NCI-H1417 (cell line): Measurements from ENCODE around the gene IDH2.
A peak's percentile ranks its signal among the peaks of the same experiment; 100 is the strongest.
"Not testable (repeated sequence)": the region's sequence is repeated elsewhere in the genome, so short reads cannot be mapped to it uniquely, and the experiment has no call there.

Experiments
- DNase-seq, 3 experiments: peaks; one replicate each; lab custom pipeline; 2025; lab: John Stamatoyannopoulos, UW

The IDH2 gene

DNA sequence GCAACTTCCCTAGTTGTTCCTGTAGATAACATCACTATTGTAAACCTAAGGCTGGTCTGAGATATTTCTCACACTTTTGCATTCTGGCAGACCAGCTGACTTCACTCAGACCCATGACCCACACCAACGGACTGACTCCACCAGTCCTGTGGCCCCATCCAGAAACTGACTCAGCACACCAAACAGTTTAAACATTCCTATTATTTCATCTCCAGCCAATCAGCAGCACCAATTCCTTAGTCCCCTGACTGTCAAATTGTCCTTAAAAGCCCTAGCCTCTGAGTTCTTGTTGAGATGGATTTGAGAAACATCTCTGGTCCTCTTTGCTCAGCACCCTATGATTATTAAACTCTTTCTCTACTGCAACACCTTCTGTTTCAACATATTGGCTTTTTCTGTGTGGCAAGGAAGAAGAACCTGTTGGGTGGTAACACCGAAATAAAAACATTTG, 12.2 kb upstream of the IDH2 start:
- DNase-seq, result no peak

DNA sequence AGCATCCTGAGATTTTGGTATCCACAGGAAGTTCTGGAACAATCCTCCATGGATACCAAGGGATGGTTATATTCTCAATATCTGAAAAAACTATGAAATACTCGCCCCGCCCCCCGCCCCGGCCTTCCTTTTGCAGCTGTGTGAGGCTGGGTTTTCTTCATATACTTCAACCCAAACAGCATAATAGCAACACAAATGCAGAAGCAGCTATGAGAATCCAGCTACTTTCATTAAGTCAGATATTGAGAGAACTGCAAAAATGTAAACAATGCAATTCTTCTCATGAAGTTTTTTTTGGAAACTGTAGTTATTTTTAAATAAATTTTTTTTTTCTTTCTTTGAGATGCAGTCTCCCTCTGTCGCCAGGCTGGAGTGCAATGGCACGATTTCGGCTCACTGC, 10.9 kb upstream of the IDH2 start:
- DNase-seq, result no peak

DNA sequence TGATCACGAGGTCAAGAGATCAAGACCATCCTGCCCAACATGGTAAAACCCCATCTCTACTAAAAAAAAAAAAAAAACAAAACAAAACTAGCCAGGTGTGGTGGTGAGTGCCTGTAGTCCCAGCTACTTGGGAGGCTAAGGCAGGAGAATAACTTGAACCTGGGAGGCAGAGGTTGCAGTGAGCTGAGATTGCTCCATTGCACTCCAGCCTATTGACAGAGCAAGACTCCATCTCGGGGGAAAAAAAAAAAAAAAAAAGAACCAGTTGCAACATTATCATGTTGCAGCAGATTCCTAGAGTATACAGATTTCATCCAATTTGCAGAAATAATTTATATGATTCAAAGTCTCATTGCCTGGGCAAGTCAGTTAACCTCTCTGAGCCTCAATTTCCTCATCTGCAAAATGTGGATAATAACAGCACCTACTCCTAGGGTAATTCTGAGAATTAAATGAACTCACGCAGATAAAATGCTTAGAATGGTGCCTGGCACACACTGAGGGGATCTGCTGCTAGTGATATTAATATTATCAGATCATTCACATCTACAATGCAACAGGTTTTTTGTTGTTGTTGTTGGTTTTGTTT, 7.0 kb upstream of the IDH2 start:
- not testable (repeated sequence) for DNase-seq

DNA sequence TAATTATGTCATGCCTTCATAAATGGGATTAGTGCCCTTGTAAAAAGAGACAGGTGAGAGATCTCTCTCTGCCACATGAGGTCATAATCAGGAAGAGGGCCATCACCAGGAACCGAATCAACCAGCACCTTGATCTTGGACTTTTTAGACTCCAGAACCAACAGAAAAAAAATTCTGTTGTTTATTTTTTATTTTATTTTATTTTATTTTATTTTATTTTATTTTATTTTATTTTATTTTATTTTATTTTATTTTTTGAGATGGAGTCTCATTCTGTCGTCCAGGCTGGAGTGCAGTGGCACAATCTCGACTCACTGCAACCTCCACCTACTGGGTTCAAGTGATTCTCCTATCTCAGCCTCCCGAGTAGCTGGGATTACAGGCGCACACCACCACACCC, 5.8 kb upstream of the IDH2 start:
- DNase-seq, result not testable (repeated sequence)

GRCh38 chr15:90106522-90107117, 4.4 kb upstream of the IDH2 start:
- DNase-seq, result peak in 2 of 3 experiments; percentile 27 to 56

- no peak for DNase-seq
Measured at GRCh38 chr15:90105521-90105920, 3.3 kb upstream of the IDH2 start.

GRCh38 chr15:90104551-90104950, 2.3 kb upstream of the IDH2 start:
- DNase-seq, result no peak

GRCh38 chr15:90103701-90104329, 1.5 kb upstream of the IDH2 start:
- no peak for DNase-seq

DNA sequence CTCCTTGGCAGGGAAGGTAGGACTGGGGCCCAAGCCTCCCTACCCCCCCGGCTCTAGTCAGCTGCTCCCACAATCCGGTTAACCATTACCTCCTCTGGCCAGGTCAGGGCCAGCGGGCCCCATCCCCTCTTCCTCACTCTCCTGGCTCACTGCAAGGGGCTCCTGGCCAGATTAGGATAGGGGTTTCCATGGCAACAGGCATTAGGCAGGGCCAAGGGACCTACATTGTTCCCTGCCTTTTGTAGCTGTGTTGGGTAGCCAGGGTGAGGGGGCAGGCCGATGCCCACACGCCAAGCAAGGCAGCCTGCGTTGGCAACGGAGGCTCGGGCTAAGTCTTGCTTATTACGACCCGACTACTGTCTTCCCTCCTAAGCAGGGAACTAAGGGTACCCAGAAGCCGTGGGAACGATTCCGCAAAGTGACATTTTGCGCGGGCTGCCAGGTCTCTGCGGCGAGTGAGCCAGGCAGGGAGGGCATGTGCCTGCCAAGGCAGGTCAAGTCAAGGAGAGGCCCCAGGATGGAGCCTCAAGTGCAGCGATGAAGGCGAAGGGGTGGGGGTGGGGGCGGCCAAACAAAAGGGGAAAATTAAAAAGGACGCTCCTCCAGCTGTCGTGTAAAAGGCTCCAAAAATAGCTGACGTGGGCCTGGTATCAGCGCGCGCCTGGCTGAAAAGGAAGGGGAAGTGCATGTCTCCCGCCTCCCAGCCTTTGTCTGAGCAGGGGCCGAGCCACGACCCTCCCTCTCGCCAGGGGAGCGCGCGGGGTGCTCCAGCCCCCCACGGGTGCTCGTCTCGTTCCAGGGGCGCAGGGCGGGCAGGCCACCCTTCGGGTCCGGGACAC, 919 bp downstream of the IDH2 start:
- DNase-seq, result peak; percentile 56 to 92 (median 85)

DNA sequence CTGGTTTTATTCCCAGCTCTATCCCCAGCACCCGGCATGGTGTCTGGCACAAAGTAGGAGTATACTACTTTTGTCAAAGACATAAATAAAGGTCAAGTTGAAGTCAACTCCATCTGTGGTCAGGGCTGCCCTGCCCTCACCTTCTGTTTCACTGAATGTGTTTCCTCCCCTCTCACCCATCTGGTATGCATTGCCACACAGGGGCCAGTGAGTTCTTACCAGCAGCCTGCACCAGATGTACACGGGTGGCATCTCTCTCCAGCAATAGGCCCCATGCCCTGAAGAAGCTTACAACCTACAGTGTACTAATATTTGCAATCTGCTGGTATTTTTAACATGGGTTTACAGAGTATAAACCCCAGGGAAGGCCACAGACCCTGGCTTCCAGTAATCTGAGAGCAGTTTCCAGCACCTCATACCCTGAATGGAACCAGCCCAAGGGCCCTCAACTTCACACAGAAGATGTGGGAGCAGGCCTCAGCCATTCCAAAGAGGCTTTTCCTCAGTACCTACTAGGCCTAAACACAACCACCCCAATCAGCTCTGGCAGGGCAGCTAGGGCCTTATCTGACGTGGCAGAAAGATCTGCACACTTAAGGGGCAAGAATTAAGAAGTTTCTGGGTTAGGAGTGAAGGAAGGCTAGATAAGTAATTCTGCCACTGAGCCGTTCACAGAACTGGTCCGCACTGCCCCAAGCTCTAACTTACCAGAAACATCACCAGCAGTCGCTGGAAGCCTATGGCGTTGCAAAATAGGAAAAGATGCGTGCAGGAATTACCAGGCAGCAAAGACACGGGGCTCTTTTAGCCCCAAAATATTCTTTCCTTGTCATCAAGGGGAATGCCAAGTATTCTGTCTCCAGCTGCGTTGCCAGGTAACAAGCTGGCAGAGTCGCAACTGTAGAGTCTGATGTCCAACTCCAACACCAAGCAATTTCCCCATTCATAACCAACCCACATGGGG, 2.1 kb downstream of the IDH2 start:
- DNase-seq, result peak in 1 of 3 experiments; percentile 37

GRCh38 chr15:90099072-90099867, 3.0 kb downstream of the IDH2 start:
- no peak for DNase-seq

- DNase-seq, result no peak
Measured at GRCh38 chr15:90097475-90097874, 4.8 kb downstream of the IDH2 start.

GRCh38 chr15:90095521-90095959, 6.7 kb downstream of the IDH2 start:
- DNase-seq, result peak in 2 of 3 experiments; percentile 85 to 97

- no peak for DNase-seq
Measured at GRCh38 chr15:90091156-90091931, 10.9 kb downstream of the IDH2 start.

GRCh38 chr15:90090226-90090848, 11.9 kb downstream of the IDH2 start:
- no peak for DNase-seq

DNA sequence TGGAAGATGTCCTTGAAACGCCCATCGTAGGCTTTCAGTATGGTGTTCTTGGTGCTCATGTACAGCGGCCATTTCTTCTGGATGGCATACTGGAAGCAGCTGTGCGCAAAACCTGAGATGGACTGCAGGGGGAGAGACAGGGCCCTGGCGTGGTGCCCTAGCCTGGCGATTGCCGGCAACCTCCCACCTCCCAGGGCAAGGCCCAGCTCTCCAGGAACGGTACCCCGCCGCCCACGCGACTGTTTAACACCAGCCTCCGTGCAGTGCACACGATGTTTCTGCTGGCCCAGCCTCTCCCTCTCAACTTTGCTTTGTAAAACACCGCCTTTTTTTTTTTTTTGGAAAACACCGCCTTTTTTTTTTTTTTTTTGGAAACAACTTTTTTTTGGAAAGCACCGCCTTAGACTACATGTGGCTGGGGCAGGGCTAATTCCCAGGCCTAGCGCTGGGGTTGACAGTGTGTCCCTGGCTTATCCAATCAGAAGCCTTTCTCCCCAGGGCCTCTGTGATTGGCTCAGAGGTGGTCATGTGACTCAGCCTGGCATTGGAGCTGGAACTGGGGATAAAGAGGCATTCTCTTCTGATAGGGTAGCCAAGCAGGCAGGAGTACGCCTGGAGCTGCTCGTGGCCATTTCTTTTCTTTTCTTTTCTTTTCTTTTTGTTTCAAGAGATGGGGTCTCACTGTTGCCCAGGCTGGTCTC, 14.7 kb downstream of the IDH2 start:
- peak in 1 of 3 experiments; percentile 32 for DNase-seq

- DNase-seq, result peak in 2 of 3 experiments; percentile 31 to 53
Measured at GRCh38 chr15:90086868-90087268, 15.4 kb downstream of the IDH2 start.

DNA sequence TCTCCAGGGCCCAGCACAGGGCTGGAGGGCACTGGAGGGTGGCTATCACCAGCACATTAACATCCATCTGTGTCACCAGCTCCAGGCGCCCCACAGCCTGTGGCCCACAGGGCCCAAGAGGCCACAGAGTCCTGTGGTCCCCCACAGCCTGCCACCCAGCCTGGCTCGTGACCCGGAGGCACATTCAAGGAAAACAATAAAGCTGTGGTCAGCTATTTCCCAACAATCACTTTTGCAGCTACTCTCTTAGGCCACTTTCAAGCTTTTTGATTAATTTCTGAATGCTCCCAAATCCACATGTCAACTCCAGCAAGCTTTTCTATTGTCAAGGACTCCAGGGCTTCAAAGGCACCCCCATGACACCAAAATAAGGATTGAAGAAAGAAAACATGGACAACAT, 16.7 kb downstream of the IDH2 start:
- DNase-seq, result no peak
